NCI-H1092 (cell line): Measurements from ENCODE around the gene AR.

ENCODE experiments used
- DNase-seq: peaks from one replicate; lab custom pipeline; 2025; lab: John Stamatoyannopoulos, UW

The AR gene

GRCh38 chrX:67568769-67569168 is 24.9 kb downstream of the AR start:
- no peak for DNase-seq

- DNase-seq: no peak
Measured at GRCh38 chrX:67570839-67571238, 27.0 kb downstream of the AR start.

- DNase-seq: no peak
Measured at GRCh38 chrX:67574696-67575095, 30.9 kb downstream of the AR start.

GRCh38 chrX:67582436-67582835 is 38.6 kb downstream of the AR start:
- no peak for DNase-seq

- DNase-seq: no peak
Measured at GRCh38 chrX:67583171-67583570, 39.4 kb downstream of the AR start.

GRCh38 chrX:67585401-67585800 is 41.6 kb downstream of the AR start:
- no peak for DNase-seq

GRCh38 chrX:67587946-67588624 is 44.3 kb downstream of the AR start:
- no peak for DNase-seq

GRCh38 chrX:67596839-67597790 is 53.3 kb downstream of the AR start:
- no peak for DNase-seq

- DNase-seq: no peak
Measured at GRCh38 chrX:67599532-67599931, 55.7 kb downstream of the AR start.

- DNase-seq: no peak
Measured at GRCh38 chrX:67601771-67602170, 58.0 kb downstream of the AR start.

- no peak for DNase-seq
Measured at GRCh38 chrX:67604979-67605703, 61.3 kb downstream of the AR start.

- DNase-seq: no peak
Measured at GRCh38 chrX:67607466-67607865, 63.6 kb downstream of the AR start.

GRCh38 chrX:67610282-67610681 is 66.5 kb downstream of the AR start:
- DNase-seq: no peak

GRCh38 chrX:67612231-67612630 is 68.4 kb downstream of the AR start:
- no peak for DNase-seq

- no peak for DNase-seq
Measured at GRCh38 chrX:67613366-67613765, 69.5 kb downstream of the AR start.

- DNase-seq: no peak
Measured at GRCh38 chrX:67613996-67614395, 70.2 kb downstream of the AR start.

GRCh38 chrX:67614423-67614822 is 70.6 kb downstream of the AR start:
- DNase-seq: no peak

- DNase-seq: no peak
Measured at GRCh38 chrX:67619253-67619652, 75.4 kb downstream of the AR start.

GRCh38 chrX:67622053-67622585 is 78.3 kb downstream of the AR start:
- DNase-seq: no peak

- no peak for DNase-seq
Measured at GRCh38 chrX:67624325-67624724, 80.5 kb downstream of the AR start.

- no peak for DNase-seq
Measured at GRCh38 chrX:67635424-67635823, 91.6 kb downstream of the AR start.

- DNase-seq: no peak
Measured at GRCh38 chrX:67636532-67636931, 92.7 kb downstream of the AR start.
